ENCODE measurements around the gene PHACTR2. TPM values are rescaled to one million over a fixed set of nuclear protein-coding genes. Genes with fewer than 3 reads are reported as not detected.
"Not testable (repeated sequence)": the region's sequence is repeated elsewhere in the genome, so short reads cannot be mapped to it uniquely, and the experiment has no call there.

PHACTR2 gene
- total RNA-seq, 1 donor from 2014 or later = 71.0 TPM

GRCh38 chr6:143872201-143872600 is 194.4 kb downstream of the PHACTR2 start:
- H3K9me3 ChIP-seq (replicated peaks) = peaks cover 27% of the 10 kb centered on the region
- no peaks in the 10 kb centered on the region for H3K27me3 ChIP-seq (ENCODE audit: low read depth)
- no peak for TF ChIP-seq CTCF (IDR thresholded peaks at IDR 0.05; ENCODE audit: borderline replicate concordance)
- no peak overlapping the region for H3K27ac ChIP-seq (replicated peaks)
- intact Hi-C loops (cut with micrococcal nuclease) = no loop called here
- H3K4me1 ChIP-seq = no peaks in the 10 kb centered on the region
- H3K36me3 ChIP-seq = no peaks in the 10 kb centered on the region
- no peak for DNase-seq
- H3K4me3 ChIP-seq = no peak overlapping the region

GRCh38 chr6:143873600-143873999 is 195.8 kb downstream of the PHACTR2 start:
- intact Hi-C loops (cut with micrococcal nuclease) = not testable (repeated sequence)
- H3K9me3 ChIP-seq (replicated peaks) = peaks cover 28% of the 10 kb centered on the region

GRCh38 chr6:143874503-143874902 is 196.7 kb downstream of the PHACTR2 start:
- H3K27ac ChIP-seq (replicated peaks); DNase-seq; H3K4me3 ChIP-seq; H3K36me3 ChIP-seq; H3K27me3 ChIP-seq (ENCODE audit: low read depth); H3K4me1 ChIP-seq; intact Hi-C loops (cut with micrococcal nuclease): not testable (repeated sequence)
- H3K9me3 ChIP-seq (replicated peaks) = peaks cover 36% of the 10 kb centered on the region

More at GRCh38 chr6:143873600-143873999, 195.8 kb downstream of the PHACTR2 start:
- H3K27ac ChIP-seq (replicated peaks); DNase-seq; H3K36me3 ChIP-seq; H3K27me3 ChIP-seq (ENCODE audit: low read depth); H3K4me1 ChIP-seq; H3K4me3 ChIP-seq: not testable (repeated sequence)

GRCh38 chr6:143877584-143878271 is 200.0 kb downstream of the PHACTR2 start:
- intact Hi-C loops (cut with micrococcal nuclease) = no loop called here
- H3K27me3 ChIP-seq (ENCODE audit: low read depth) = no peaks in the 10 kb centered on the region
- no peak for DNase-seq
- H3K4me3 ChIP-seq = no peak overlapping the region
- no peak overlapping the region for H3K27ac ChIP-seq (replicated peaks)
- H3K4me1 ChIP-seq = no peaks in the 10 kb centered on the region
- H3K9me3 ChIP-seq (replicated peaks) = peaks cover 39% of the 10 kb centered on the region
- TF ChIP-seq CTCF (IDR thresholded peaks at IDR 0.05; ENCODE audit: borderline replicate concordance) = no peak
- H3K36me3 ChIP-seq = no peaks in the 10 kb centered on the region

- H3K27ac ChIP-seq (replicated peaks) = no peak overlapping the region
- no peak overlapping the region for H3K4me3 ChIP-seq
- intact Hi-C loops (cut with micrococcal nuclease) = no loop called here
- H3K9me3 ChIP-seq (replicated peaks) = peaks cover 39% of the 10 kb centered on the region
- H3K36me3 ChIP-seq = no peaks in the 10 kb centered on the region
- H3K4me1 ChIP-seq = no peaks in the 10 kb centered on the region
- no peaks in the 10 kb centered on the region for H3K27me3 ChIP-seq (ENCODE audit: low read depth)
- no peak for DNase-seq
- TF ChIP-seq CTCF (IDR thresholded peaks at IDR 0.05; ENCODE audit: borderline replicate concordance) = no peak
Observed at GRCh38 chr6:143878272-143878760, 200.6 kb downstream of the PHACTR2 start.

- intact Hi-C loops (cut with micrococcal nuclease) = no loop called here
- no peaks in the 10 kb centered on the region for H3K36me3 ChIP-seq
- no peak for TF ChIP-seq CTCF (IDR thresholded peaks at IDR 0.05; ENCODE audit: borderline replicate concordance)
- no peak for DNase-seq
- no peaks in the 10 kb centered on the region for H3K4me1 ChIP-seq
- no peak overlapping the region for H3K27ac ChIP-seq (replicated peaks)
- H3K4me3 ChIP-seq = no peak overlapping the region
- peaks cover 28% of the 10 kb centered on the region for H3K9me3 ChIP-seq (replicated peaks)
- H3K27me3 ChIP-seq (ENCODE audit: low read depth) = no peaks in the 10 kb centered on the region
Observed at GRCh38 chr6:143880412-143880811, 202.6 kb downstream of the PHACTR2 start.

Other genes starting within 250 kb of the PHACTR2 start
- 1.5 TPM for gene ADAT2, start 227.3 kb upstream of the PHACTR2 start, total RNA-seq
- 21.0 TPM for gene PEX3, start 227.2 kb upstream of the PHACTR2 start, total RNA-seq
- 44.5 TPM for gene FUCA2, start 166.2 kb upstream of the PHACTR2 start, total RNA-seq
- gene LTV1, start 165.4 kb downstream of the PHACTR2 start, total RNA-seq = 12.9 TPM
- not detected for gene ZC2HC1B, start 186.5 kb downstream of the PHACTR2 start, total RNA-seq

All from left ventricle myocardium inferior (tissue), 1 donor.